NCI-H526 (cell line): ENCODE results near the gene KDELR3.

Source experiments
- DNase-seq, 2 experiments: peaks; one replicate each; lab custom pipeline; 2025; lab: John Stamatoyannopoulos, UW

The KDELR3 gene

DNA sequence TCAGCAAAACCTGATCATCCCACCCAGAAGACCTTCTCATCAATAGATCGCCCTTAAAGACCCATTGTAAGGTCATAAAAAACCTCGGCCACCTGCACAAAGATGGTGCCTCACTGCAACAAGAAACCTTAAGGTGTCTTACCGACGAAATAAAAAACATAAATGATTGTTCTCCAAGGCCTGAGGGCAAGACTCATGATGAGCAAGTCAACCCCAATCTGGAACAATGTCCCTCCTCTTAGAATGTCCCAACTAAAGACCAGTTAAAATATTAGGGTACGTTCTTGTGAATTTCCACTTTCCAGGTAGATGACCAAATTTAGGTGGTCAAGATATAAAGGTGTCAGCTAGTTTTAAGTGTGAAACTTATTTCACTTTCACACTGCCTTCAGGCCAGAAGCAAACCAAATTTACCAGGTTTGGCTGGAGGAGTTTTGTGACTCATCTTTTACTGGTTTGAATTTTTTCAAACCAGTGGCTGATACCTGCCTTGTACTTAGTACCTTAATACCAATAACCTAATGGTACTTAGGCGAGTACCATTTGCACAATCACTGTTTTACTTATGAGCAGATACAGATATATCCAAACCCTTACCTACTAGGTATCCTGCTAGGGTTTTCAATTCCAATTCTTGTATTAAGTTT, 14.9 kb downstream of the KDELR3 start:
- no peak for DNase-seq

DNA sequence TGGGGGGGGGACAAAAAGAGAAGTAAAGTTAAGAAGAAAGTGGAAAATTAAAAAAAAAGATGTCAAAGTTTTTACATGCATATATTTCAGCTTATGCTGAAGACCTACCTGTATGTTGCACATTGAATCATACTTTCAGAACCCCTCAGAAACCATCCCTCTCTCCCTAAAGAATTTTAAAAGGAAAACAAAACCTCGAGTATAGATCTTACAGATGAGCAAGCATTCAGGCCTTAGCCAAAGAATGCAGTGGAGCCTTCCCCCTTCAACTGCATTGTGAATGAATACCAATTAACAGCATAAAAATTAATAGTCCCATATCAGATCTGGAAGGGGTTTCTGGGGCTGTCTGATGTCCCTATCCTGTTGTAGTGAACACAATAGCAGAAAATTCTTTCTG, 16.3 kb downstream of the KDELR3 start:
- DNase-seq: no peak

DNA sequence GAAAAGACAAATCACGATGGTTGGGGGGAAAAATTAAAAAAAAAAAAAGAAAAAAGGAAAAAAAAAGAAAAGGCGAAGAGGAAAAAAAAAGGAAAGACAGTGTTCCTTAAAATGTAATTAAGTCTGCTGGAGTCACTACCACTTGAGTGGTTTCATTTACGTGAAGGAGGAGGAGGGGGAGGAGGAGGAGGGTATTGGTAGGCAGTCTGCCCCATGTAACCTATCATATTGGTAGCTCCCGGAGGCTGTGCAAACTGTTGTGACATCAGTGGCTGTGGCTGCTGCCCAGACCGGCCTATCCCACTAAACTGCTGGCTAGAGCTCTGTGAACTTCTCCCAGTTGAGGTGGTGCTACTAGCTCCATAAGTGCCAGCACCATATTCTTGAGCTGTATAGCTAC, 17.9 kb downstream of the KDELR3 start:
- no peak for DNase-seq

DNA sequence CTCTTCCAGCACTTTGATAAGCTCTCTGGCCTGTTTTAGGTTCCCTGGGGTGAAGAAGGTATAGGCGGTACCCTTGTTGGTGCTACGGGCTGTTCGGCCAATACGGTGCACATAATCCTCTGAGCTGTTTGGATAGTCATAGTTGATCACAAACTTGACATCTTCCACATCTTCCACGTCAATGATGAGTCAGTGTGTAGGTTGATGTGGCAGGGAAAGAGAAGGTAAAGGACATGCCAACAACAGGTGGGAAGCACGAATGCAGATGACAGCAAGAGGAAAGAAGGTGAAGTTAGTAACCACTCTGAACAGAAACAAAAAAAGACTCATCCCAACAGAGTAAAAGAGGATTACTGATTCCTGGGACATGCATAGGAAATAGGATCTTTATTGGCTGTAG, 20.1 kb downstream of the KDELR3 start:
- DNase-seq: no peak

GRCh38 chr22:38489142-38489541, 21.2 kb downstream of the KDELR3 start:
- no peak for DNase-seq

DNA sequence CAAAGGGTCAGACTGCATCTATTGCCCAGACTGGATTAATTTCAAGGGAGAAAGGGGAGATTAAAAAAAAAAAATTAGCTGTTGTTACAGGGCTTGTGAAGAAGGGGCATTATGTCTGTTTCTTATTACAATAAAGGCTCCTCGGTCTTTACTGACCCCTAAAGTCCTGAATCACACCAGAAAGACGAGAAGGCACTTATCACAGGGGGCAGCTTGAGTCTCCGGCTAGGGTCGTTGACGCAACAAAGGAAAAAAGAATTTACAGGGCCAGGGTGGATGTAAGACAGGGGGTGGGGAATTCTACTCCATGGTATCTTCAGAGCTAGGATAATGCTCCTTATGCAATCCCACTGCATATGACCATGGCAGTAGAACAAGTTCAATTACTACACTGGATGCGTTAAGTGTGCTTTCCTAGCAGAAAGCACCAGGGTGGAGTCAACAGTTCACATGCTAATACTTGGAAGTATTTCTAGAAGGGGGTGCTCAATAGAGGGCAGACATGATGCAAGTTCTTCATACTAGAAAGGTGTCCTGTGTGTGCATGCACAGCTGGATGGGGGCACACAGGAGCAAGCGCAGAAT, 21.8 kb downstream of the KDELR3 start:
- DNase-seq: no peak

DNA sequence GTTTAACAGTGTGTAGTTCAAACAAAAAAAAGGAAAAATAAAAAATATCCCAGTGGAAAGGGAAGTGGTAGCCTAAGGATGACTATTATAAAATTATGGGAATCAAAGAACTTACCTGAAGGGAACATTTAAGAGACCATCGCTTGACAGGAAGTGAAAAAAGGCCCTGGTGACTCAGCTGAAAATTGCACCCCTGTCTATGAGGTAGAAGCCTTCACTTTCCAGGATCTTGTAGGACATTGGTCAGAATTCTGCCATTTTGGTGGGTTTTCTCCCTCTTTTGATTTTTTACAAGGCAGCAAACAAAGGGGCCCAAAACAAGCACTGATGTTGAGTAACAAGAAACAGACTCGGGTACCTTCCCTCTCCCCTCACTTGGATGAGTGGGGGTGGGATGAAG, 22.6 kb downstream of the KDELR3 start:
- DNase-seq: no peak

- no peak for DNase-seq
Observed at GRCh38 chr22:38490915-38491314, 23.0 kb downstream of the KDELR3 start.

GRCh38 chr22:38491707-38492348, 23.9 kb downstream of the KDELR3 start:
- no peak for DNase-seq

DNA sequence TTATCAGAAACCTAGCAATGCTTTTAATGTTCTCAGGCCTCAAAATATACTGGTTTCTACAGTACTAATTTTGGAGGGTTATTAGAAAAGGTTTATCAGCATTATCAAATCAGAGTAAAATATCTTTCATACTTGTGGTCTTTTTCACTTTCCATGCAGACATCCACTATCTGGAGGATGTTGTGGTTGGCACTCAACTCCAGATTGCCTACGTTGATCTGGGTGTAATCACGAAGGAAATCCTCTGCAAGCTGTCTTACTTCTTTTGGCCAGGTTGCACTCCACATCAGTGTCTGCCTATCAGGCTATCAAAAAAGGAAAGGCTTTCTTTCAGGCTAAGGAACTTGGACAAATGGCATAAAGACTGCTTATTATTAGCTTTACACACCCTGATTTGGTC, 26.6 kb downstream of the KDELR3 start:
- DNase-seq: no peak

GRCh38 chr22:38494939-38495338, 27.0 kb downstream of the KDELR3 start:
- DNase-seq: no peak

DNA sequence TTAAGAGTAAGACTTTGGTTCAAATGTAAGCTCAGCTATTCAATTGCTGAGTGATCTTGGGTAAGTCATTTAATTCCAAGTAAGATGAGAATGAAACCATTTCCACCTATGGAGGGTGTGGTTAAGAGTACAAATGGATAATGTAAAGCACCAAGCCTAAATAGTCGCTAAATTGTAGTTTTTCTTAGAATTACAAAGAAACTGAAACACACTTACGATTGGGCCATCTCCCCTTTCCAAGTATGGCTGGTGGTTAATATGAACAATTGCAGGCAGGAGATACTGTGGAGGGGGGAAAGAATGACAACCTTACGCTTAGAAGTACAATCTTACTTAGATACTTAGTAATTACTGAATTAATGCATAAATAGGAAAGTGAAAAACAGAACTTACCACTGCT, 30.0 kb downstream of the KDELR3 start:
- no peak for DNase-seq

DNA sequence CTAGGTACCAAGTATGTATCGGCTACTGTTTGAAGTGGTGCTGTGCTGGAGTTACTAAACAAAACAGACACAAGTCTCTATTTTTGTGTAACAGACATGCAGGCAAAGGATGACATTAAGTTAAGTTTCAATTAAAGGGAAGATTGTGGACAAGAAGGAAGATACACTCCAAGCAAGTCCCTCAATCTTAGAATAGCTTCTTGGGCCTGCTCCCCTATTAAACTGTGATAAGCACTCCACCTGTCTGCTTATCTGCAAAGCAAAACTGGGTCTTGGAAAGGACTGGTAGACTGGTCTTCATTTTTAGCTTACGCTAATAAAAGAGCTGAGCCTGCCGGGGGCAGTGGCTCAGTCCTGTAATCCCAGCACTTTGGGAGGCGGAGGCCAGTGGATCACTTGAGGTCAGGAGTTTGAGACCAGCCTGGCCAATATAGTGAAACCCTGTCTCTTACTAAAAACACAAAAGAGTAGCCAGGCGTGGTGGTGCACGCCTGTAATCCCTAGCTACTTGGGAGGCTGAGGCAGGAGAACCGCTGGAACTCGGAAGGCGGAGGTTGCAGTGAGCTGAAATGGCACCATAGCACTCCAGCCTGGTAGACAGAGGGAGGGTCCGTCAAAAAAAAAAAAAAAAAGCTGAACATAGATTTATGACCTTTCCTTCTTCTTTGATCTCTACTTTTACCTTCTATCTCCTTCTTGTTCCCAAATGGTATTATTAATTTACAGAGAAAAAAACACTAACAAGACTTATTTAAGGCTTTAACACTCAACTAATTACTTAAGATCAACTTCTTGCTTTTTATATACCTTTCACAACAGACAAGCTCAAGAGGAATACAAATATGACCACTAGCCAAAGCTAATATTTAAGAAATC, 34.1 kb downstream of the KDELR3 start:
- DNase-seq: no peak

GRCh38 chr22:38503021-38503420, 35.1 kb downstream of the KDELR3 start:
- DNase-seq: no peak

DNA sequence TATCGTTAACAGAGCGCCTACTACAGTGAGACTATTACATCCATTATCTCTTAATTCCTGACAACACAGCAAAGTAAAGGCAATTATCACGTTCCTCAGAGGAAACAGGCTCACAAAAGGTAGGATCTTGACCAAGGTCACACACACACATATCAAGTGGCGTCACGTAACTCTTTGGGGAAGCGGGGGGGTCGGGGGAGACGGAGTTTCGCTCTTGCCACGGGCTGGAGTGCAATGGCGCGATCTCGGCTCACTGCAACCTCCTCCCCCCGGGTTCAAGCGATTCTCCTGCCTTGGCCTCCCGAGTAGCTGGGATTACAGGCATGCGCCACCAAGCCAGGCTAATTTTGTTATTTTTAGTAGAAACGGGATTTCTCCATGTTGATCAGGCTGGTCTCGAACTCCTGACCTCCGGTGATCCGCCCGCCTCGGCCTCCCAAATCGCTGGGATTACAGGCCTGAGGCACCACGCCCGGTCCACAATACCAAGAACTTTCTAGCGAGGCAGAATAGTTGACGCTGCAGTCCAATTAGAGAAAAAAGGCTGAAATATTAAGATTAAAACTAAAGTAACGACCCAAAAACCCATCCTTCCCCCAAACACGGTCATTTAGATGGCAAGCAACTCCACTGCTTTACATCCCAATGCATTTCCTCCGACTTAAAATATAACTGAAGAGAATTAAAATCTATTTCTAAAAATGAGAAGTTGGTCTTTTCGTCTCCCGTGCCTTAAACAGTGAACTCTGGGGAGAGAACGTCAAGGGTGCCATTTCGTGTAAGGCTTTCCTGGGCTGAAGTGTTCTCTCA, 37.0 kb downstream of the KDELR3 start:
- peak in 1 of 2 experiments; percentile 17 for DNase-seq

- DNase-seq: peak in 1 of 2 experiments; percentile 58
Observed at GRCh38 chr22:38505541-38506117, 37.7 kb downstream of the KDELR3 start.

DNA sequence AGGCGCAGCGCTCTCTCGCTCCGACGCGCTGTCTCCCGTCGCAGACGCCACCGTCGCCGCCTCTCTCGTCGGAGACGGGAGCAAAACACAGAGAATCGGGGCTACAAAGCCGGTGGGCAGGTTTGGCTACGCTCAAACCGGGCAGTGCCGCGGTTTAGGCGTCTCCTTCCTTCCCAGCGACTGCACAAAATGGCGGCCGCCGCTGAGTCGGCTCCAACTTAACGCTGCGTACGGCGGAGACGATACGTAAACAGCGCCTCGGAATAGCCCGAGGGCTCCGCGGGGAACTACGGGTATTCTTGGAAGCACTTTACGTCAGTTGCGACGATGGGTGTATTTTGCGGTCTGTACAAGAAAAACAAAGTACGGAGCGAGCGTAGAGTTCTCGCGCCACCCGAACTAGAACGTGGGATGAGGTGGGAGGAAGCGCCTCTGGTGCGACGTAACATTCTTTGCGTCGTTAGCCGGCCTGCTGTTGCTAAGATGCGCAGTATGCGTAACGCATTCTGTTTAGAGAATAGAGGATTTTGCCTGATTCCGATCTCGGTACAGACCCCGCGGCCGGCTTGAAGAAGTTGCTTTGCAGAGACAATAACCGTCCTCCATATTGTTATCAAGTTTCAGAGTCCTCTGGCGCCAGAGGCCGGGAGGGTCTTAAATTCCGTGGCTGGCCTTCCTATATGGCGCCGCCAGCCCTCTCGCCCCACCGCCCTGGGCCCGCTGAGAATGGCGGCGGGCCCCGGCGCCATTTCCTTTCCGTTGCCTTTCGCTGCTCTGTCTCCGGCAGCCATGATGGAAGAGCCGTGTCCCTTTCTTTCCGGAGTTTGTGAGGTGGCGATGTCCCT, 38.4 kb downstream of the KDELR3 start, which contains the start of gene DDX17:
TSS of gene DDX17 (minus strand) at position 194 of the 845 bp plus-strand sequence.
- DNase-seq: peak; percentile 91 to 94

DNA sequence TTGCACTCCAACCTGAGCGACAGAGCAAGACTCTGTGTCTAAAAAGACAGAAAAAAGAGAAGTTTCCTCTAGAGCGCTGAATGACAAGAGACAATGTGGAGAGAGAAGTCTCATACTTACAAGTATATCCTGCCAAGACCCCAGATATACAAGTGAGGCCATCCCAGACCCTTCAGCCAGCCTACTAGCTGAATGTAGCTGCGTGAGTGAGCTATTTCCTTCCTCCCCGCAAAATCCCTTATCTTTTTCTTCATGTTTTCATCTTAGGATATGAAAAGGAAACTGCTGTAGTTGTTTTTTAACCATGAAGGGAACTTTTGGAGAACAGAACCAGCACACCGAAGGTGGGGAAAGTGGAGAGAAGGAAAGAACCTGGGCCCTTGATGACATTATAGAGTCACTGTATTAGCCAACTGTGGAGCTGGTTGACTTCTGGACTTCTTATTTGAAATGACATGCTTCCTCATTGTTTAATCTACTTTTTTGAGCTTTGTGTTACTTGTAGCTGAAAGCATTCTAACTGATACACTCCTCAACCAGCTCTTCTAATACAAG, 42.6 kb downstream of the KDELR3 start:
- no peak for DNase-seq

DNA sequence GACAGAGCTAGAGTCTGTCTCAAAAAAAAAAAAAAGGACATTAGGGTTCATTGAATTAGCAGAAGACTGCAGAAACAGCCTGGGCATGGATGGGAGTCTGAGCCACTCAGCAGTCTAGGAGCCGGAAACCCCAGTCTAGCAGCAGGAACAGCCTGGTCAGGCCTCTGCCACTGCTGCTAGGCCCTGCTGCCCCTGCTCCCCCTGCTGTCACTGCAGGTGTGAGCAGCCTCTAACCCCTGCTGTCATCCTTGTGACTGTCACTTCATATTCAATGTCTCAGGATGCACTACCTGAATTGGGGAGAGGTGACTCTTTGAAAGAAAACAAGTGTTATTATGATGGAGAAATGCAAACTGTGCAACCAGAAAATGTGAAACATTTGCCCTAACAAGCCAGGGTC, 45.2 kb downstream of the KDELR3 start:
- DNase-seq: peak in 1 of 2 experiments; percentile 23

- DNase-seq: no peak
Observed at GRCh38 chr22:38518620-38519019, 50.7 kb downstream of the KDELR3 start.
